NAMALWA (cell line): ENCODE measurements around the gene AGPS.
"Not testable (repeated sequence)": the region's sequence is repeated elsewhere in the genome, so short reads cannot be mapped to it uniquely, and the experiment has no call there.

Experiments
- DNase-seq: peaks from one replicate; pipeline ENCODE4 v3.0.0-alpha.2; 2015; ENCODE audit warnings: low spot score

AGPS gene

DNA sequence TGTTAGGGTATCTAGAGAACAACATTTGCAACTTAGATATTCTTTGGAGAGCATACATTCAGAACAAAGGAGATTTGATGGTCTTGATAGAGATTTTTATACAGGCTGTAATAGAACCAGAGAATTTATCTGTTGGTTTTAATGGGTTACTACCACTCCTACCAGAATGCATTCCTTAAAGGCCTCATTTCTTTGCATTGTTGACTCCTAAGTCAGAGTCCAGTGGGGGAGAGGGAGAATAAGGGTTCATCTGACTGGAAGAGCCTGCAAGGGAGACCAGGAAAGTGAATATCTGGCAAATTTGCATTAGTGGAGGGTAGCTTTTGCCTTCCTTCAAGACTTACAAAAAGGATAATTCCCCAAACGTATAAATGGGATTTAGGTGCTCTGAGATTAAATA, 29.7 kb downstream of the AGPS start:
- DNase-seq: no peak

DNA sequence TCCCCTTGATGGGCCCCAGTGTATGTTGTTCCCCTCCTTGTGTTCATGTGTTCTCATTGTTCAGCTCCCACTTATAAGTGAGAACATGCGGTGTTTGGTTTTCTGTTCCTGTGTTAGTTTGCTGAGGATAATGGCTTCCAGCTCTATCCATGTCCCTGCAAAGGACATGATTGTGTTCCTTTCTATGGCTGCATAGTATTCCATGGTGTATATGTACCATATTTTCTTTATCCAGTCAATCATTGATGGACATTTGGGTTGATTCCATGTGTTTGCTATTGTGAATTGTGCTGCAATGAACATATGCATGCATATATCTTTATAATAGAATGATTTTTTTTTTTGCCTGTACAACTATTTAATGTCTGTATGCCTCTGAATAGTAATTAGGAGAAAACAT, 31.5 kb downstream of the AGPS start:
- DNase-seq: not testable (repeated sequence)

DNA sequence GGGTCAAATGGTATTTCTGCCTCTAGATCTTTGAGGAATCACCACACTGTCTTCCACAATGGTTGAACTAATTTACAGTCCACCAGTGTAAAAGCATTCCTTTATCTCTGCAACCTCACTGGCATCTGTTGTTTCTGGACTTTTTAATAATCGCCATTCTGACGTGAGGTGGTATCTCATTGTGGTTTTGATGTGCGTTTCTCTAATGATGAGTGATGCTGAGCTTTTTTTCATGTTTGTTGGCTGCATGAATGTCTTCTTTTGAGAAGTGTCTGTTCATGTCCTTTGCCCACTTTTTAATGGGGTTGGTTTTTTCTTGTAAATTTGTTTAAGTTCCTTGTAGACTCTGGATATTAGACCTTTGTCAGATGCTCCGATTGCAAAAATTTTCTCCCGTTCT, 32.0 kb downstream of the AGPS start:
- DNase-seq: not testable (repeated sequence)

DNA sequence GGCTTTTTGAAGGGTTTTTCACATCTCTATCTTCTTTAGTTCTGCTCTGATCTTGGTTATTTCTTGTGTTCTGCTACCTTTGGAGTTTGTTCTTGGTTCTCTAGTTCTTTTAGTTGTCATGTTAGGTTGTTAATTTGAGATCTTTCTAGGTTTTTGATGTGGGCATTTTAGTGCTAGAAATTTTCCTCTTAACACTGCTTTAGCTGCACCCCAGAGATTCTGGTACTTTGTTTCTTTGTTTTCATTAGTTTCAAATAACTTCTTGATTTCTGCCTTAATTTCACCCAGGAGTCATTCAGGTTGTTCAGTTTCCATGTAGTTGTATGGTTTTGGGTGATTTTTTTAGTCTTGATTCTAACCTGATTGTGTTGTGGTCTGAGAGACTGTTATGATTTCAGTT, 34.7 kb downstream of the AGPS start:
- no peak for DNase-seq

DNA sequence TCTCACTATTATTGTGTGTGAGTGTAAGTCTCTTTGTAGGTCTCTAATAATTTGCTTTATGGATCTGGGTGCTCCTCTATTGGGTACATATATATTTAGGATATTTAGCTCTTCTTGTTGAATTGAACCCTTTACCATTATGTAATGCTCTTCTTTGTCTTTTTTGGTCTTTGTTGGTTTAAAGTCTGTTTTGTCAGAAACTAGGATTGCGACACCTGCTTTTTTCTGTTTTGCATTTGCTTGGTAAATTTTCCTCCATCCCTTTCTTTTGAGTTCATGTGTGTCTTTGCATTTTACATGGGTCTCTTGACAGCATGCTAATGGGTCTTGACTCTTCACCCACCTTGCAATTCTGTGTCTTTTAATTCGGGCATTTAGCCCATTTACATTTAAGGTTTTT, 35.4 kb downstream of the AGPS start:
- not testable (repeated sequence) for DNase-seq

DNA sequence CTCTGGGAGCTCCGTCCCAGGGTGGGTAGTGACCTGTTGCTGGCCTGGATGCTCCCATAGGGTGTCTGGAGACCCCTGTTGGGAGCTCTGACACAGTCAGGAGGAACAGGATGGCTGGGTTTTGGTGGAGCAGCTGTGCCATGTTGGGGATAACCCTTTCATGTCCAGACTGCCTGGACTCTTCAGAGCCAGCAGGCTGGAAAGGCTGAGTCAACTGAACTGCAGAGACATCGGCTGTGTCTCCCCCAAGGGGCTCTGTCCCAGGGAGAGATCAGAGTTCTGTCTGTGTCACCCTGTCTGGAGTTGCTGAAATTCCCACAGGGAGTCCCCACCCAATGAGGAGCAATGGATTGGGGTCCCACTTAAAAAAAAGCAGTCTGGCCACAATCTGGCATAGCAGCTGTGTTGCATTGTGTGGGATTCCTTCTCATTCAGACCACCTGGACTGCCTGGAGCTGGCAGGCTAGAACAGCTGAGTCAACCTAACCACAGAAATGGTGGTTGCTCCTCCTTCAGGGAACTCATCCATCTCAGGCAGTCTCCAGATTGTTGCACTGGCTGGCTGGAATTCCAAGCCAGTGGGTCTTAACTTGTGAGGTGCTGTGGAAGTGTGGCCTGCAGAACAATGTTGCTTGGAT, 37.2 kb downstream of the AGPS start:
- DNase-seq: no peak

DNA sequence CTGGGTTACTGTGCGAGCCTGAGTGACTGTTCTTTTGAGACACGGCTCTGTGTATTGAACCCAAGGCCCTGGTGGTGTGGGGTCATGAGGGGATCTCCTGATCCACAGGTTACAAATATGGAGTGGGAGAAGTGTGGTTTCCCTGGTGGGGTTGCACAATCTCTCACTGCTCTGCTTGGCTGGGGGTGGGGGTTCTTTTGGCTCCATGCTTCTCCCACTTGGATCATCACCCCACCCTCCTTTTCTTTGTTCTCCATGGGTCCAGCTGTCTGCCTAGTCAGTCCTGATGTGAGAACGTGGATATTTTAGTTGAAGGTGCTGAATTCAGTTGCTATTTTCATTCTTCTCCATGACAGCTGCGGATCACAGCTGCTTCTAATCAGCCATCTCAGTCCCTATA, 37.8 kb downstream of the AGPS start:
- no peak for DNase-seq

DNA sequence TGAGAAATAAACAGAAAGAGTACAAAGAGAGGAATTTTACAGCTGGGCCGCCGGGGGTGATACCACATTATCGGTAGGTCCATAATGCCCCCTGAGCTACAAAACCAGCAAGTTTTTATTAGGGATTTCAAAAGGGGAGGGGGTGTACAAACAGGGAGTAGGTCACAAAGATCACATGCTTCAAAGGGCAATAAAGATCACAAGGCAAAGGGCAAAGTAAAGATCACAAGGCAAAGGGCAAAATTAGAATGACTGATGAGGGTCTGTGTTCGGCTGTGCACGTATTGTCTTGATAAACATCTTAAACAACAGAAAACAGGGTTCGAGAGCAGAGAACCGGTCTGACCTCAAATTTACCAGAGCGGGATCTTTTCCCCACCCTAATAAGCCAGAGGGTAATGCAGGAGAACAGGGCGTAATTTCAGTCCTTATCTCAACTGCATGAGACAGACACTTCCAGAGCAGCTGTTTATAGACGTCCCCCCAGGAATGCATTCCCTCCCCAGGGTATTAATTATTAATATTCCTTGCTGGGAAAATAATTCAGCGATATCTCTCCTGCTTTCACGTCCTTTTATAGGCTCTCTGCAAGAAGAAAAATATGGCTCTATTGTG, 38.6 kb downstream of the AGPS start:
- DNase-seq: not testable (repeated sequence)

DNA sequence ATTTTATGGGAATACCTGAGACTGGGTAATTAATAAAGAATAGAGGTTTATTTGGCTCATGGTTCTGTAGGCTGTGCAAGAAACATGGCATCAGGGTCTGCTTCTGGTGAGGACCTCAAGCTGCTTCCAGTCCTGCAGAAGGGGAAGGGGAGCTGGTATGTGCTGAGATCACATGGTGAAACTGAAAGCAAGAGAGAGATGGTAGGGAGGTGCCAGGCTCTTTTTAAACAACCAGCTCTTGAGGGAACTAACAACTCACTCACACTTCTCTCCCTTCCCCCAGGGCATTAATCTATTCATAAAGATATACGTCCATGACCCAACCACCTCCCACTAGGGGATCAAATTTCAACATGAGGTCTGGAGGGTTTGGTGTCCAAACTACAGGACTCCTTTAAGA, 40.1 kb downstream of the AGPS start:
- no peak for DNase-seq

DNA sequence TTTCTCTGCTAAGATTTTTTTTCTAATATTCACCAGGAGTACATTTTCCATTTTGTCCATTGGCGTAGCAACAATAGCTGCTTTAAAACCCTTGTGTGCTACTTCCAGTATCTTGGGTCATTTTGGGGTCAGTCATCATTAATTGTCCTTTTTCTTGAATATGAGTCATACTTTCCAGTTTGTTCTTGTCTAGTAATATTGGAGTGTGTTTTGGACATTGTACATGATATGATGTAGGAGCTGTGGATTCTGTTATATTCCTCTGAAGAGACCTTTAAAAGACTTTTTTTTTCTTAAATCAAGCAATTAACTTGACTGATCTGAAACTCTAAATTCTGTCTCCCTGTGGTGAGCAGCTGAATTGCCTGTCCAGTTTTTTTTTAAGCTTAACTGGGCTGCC, 40.8 kb downstream of the AGPS start:
- no peak for DNase-seq

DNA sequence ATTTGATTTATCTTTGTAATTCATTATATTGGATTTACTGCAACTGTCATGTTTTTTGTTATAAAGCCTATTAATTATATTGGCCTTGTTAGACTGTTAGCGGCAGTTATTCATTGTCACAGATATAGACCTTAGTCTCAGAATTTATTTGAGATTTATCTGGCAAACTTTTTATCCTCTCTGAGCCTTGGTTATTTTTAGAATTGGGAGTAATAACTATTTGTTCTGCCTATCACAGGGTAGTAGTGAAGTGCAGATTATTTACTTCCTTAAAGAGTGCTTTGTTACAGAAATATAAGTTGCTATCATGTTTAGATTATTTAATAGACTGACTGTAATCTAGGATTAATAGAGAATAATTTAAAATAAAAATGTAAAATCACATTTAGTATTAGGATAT, 41.9 kb downstream of the AGPS start:
- no peak for DNase-seq

DNA sequence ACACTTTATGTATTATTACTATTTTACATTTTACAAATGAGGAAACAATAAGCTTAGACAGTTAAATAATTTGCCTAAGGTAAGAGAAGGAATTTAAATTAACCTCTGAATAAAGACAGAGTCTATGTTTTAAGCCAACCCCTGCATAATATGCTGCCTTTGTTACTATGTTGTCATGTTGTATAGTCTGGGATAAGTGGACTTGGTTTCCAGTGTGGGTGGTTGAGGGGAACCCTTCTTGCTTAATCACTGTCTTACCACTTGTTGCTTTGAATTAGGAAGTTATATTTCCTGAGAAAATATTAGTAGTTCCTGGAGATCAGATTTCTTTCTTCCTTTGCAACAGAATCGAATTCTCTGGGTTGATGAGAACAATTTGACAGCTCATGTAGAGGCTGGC, 52.6 kb downstream of the AGPS start:
- no peak for DNase-seq

DNA sequence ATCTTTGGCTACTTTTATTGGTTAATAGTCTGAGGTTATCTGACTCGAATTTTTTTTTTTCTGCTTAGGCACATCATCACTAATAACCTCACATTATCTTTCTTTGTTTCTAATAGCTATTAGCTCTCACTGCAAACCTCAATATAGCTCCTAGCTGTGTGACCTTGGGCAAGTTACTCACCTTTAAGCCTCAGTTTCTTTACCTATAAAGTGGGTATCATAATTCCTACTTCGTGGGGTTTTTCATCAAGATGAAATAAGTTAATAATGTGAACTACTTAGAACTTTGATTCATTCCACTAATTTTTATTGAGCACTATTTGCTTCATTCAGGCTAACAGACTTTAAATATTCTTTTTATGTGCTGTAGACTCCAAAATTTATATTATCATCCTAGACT, 55.5 kb downstream of the AGPS start:
- DNase-seq: no peak

DNA sequence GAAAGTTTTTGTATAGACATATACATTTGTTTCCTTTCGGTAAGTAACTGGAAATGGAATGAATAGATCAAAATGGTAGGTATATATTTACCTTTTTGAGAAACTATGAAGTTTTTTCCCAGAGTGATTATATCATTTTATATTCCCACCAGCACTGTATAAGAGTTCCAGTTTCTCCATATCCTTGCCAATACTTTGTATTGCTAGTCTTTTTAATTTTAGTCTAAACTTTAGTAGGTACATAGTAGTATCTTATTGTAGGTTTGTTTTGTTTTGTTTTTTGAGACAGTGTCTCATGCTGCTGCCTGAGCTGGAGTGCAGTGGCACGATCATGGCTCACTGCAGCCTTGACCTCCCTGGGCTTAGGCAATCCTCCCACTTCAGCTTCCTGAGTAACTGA, 56.6 kb downstream of the AGPS start:
- no peak for DNase-seq

DNA sequence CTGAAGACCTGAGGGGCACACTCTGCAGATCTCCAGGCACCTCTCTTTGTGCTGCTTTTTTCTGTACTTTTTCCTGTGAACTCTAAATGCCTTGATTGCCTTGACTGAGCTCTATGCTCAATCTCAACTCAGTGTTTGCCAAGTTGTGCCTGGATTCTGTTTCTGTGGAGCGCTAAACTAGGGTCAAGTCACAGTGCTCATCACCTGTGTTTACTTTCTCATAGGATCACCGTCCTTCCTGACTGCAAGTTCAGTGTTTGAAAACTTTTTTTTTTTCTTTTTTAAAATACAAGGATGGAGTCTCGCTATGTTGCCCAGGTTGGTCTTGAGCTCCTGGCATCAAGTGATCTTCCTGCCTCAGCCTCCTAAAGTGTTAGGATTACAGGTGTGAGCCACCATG, 62.6 kb downstream of the AGPS start:
- no peak for DNase-seq

DNA sequence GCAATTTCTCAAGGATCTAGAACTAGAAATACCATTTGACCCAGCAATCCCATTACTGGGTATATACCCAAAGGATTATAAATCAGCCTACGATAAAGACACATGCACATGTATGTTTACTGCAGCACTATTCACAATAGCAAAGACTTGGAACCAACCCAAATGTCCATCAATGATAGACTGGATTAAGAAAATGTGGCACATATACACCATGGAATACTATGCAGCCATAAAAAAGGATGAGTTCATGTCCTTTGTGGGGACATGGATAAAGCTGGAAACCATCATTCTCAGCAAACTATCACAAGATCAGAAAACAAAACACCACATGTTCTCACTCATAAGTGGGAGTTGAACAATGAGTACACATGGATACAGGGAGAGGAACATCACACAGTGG, 67.2 kb downstream of the AGPS start:
- DNase-seq: not testable (repeated sequence)

DNA sequence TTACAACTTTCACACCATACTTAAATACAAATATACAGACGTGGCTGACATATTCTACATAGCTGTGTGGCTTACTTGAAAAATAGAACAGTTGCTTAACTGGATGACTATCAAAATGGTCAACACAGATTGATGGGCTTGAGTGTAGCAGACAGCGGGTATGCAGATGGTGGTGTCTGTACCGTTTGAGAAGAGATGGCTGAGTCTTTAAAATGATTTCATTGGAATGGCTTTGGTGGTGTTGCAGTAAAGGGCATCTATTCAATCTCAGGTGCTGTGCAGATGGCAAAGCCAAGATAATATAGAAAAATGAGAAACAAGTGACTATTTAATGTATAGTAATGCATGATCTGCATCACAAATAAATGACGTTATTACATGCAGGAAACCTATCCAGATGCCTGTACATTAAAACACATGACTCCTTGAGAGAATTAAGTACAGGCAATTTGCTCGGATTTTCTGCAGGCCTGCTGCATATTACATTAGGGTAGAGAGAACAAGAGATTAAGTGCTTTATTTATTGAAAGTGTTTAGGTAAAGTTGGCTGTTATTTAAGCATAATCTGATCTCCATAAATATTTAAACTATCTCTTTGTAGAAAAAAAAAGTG, 68.5 kb downstream of the AGPS start:
- DNase-seq: no peak

DNA sequence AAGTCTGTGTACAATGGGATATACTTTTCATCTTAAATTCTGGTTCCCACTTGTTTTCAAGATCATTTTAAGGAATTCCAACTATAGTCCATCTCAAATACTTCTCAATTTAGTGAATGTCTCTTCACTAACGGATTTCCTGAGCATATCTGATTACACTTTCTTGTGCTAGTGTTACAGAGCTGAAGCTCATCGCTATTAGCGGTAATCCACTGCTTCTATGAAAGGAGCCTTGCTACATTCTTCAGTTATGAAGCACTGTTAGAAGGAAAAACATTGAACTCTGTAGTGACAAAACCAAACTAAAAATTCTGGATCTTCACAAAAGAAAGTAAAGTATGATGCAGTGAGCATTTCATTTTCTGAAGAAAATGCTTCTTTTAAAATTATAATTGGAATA, 72.0 kb downstream of the AGPS start:
- DNase-seq: no peak

DNA sequence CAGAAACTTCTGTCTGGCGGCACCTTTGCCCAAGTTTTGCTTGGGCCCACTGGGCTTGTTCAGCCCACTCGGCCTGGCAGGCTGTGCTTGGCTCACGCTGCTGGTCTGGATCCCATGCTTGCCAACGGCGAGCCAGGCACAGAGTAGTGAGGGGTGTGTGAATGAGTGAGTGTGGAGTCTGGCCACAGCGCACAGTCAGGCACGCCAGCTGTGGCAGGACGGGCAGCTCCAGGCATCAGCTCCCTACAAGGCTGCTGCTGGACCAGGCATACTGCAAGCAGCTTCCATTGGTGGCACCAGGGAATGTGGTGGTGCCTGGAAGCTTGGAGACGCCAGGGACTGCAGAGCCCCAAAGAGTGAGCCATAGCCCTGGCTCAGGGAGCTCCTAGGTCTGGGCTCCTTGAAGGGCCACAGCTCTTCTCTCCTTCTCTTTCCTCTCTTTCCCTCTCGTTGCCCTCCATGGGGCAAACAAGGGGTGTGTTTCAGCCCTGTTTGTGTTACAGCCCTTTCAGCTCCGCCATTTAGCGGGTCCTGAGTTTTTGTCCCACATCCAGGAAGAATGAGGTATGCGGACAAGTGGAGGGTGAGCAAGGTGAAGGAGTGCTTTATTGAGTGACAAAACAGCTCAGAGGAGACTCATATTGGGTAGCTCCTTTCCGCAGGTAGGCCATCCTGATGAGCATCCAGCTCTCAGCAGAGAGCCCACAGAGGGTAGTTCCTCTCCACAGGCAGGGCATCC, 73.0 kb downstream of the AGPS start:
- DNase-seq: no peak

DNA sequence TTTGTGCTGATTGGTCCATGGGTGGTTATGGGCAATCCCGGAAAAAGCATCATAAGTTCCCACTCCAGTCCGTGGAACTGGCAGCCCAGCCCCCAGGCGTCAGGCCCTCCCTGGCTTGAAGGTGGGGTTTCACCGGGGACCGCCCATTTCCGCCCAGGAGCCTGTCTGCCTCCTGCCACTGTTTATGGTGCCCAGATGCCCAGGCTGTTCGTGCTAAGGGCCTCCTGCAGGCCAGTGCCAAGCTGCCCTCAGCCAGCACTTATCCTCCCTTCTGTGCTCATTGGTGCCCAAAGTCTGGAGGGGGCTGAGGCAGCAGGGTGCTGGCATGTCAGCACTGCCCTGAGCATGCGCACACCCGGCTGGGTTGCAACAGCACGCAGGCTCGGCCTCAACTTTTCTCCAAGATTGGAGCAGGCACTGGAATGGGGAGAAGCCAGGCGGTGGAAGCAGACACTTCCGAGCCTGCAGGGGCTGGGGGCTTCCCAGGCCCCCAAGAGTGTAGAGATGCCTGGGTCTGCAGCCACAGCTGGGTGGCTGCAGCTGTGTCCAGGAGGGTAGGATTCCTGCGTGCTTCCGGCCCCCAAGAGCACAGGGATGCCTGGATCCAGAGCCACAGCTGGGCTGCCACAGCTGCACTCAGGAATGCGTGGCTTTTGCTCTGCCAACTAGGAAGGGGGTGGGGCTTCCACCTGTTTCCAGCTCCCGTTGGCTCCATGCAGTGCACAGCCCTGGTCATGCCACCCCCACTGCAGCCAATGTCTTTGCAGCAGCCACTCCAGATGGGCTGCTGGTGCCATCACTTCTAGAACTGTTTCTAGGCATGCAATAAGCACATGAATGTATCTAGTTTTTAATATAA, 74.0 kb downstream of the AGPS start:
- DNase-seq: no peak

DNA sequence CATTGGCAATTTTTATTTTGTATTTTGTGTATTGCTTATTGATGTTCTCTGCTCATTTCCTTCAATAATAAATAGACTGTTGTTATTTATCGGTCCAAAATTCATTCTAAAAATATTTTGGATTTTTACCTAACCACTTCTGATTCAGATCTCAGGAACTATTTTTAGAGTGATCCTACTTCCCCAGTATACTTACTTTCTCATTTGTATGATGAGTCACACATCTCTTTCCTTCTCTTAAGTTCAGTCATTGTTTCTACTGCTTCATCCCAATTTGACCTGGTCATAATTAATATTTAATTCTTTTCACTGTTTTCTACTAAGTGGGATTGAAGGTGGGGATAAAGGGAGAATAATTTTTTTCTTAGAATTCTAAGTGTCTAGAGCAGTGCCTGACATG, 75.1 kb downstream of the AGPS start:
- no peak for DNase-seq

DNA sequence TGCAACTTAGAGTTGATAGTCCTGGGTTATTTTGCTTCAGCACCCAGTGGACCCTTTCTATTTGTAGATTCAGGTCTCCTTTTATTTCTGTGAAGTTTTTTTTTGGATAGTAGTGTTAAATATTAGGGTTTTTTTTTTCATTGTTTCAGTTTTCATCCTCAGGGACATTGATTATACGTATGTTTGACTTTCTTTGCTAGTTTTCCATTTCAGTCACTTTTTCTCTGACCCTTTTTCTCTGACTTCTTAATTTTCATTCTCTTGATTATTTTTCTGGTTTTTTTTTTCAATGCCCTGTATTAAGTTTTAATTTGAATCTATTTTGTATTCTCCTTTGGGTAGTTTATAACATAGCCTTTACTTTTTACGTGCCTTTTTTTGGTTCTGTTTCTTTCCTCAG, 79.4 kb downstream of the AGPS start:
- no peak for DNase-seq
